Endothelial cell of umbilical vein (primary cell): ENCODE results near the gene KCNJ6.

Source experiments
- POLR2AphosphoS5 ChIP-seq: IDR thresholded peaks from 2 replicates; pipeline ENCODE4 v1.6.1; 2012; ENCODE audit warnings: low read depth, mild to moderate bottlenecking, control low read depth, low read length, moderate library complexity; ENCODE audit not compliant: insufficient read depth
- TF ChIP-seq, protein P1 (sequence below), 2 donors: IDR thresholded peaks; 1 replicate in 1 of 2; 2 replicates in 1 of 2; pipeline ENCODE4 v1.5.1; 2011; ENCODE audit warnings: low read length in 2 of 2, mild to moderate bottlenecking in 2 of 2, moderate library complexity in 2 of 2, control low read depth in 1 of 2, inconsistent platforms in 1 of 2, low read depth in 1 of 2; ENCODE audit not compliant: insufficient read depth in 1 of 2; ENCODE audit errors: extremely low read depth in 1 of 2

DNA sequence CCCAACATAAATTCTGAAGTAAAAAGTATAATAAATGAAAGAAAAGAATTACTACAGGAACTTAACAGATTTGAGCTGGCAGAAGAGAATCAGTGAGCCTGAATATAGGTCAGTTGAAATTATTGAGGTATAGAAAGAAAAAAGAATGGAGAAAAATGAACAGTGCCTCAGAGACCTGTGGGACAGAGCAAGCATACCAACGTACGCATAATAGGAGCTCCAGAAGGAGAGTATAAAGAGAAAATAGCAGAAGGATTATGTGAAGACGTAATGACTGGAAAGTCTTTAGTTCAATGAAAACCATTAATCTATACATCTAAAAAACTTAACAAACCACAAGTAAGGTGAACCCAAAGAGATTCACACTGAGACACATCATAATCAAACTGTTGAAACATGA lies 287.9 kb downstream of the KCNJ6 start:
- TF ChIP-seq, protein P1, sequence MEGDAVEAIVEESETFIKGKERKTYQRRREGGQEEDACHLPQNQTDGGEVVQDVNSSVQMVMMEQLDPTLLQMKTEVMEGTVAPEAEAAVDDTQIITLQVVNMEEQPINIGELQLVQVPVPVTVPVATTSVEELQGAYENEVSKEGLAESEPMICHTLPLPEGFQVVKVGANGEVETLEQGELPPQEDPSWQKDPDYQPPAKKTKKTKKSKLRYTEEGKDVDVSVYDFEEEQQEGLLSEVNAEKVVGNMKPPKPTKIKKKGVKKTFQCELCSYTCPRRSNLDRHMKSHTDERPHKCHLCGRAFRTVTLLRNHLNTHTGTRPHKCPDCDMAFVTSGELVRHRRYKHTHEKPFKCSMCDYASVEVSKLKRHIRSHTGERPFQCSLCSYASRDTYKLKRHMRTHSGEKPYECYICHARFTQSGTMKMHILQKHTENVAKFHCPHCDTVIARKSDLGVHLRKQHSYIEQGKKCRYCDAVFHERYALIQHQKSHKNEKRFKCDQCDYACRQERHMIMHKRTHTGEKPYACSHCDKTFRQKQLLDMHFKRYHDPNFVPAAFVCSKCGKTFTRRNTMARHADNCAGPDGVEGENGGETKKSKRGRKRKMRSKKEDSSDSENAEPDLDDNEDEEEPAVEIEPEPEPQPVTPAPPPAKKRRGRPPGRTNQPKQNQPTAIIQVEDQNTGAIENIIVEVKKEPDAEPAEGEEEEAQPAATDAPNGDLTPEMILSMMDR (IDR thresholded peaks at IDR 0.05; ENCODE audit: extremely low read depth in 1 of 2, insufficient read depth in 1 of 2, low read depth in 1 of 2, low read length in 2 of 2), result no peak
- no peak for TF ChIP-seq POLR2AphosphoS5
